Stimulated activated CD8-positive, alpha-beta memory T cell treated with anti-CD3 and anti-CD28 coated beads, Interleukin-12 subunit alpha, Interleukin-12 subunit beta, amount 100 ng/mL, for 24 hours (primary cell): ENCODE measurements around the gene CRYGB.

Experiments
- DNase-seq: peaks from one replicate; pipeline ENCODE4 v3.0.0-alpha.2; 2020; ENCODE audit errors: extremely low read depth

The CRYGB gene

GRCh38 chr2:208146006-208146405 lies at the start of gene CRYGB:
Gene CRYGB (minus strand): TSS chr2:208146158. CDS start chr2:208146120, 38 bp downstream.
- DNase-seq = no peak

- no peak for DNase-seq
Measured at GRCh38 chr2:208195531-208195930, 49.6 kb upstream of the CRYGB start.

GRCh38 chr2:208192611-208193236 lies 46.8 kb upstream of the CRYGB start:
- no peak for DNase-seq

GRCh38 chr2:208189810-208190503 lies 44.0 kb upstream of the CRYGB start, which contains the start of gene C2orf80:
Gene C2orf80 (minus strand): TSS chr2:208190030. CDS start chr2:208186986, 3,044 bp downstream.
- DNase-seq = no peak

- no peak for DNase-seq
Measured at GRCh38 chr2:208189069-208189809, 43.3 kb upstream of the CRYGB start.

GRCh38 chr2:208186893-208187292 lies 40.9 kb upstream of the CRYGB start:
- DNase-seq = no peak

- DNase-seq = no peak
Measured at GRCh38 chr2:208186465-208186864, 40.5 kb upstream of the CRYGB start.

GRCh38 chr2:208183972-208184705 lies 38.2 kb upstream of the CRYGB start:
- DNase-seq = no peak

GRCh38 chr2:208183526-208183925 lies 37.6 kb upstream of the CRYGB start:
- DNase-seq = no peak

- DNase-seq = no peak
Measured at GRCh38 chr2:208182835-208183234, 36.9 kb upstream of the CRYGB start.

GRCh38 chr2:208179028-208179609 lies 33.2 kb upstream of the CRYGB start:
- no peak for DNase-seq

- no peak for DNase-seq
Measured at GRCh38 chr2:208175840-208176153, 29.8 kb upstream of the CRYGB start.

- peak; percentile 5 for DNase-seq
Measured at GRCh38 chr2:208175069-208175839, 29.3 kb upstream of the CRYGB start.

GRCh38 chr2:208174144-208174543 lies 28.2 kb upstream of the CRYGB start:
- no peak for DNase-seq

GRCh38 chr2:208172125-208172524 lies 26.2 kb upstream of the CRYGB start:
- no peak for DNase-seq

GRCh38 chr2:208164951-208165755 lies 19.2 kb upstream of the CRYGB start:
- DNase-seq = no peak

- no peak for DNase-seq
Measured at GRCh38 chr2:208163489-208163888, 17.5 kb upstream of the CRYGB start, which contains the start of gene CRYGA. Gene CRYGA (minus strand): TSS chr2:208163589. CDS start chr2:208163556, 33 bp downstream.

- DNase-seq = no peak
Measured at GRCh38 chr2:208156439-208156838, 10.5 kb upstream of the CRYGB start.

- DNase-seq = no peak
Measured at GRCh38 chr2:208153156-208153555, 7.2 kb upstream of the CRYGB start.

- DNase-seq = no peak
Measured at GRCh38 chr2:208150956-208151355, 5.0 kb upstream of the CRYGB start.
